GM18507 (cell line): ENCODE measurements around the gene GAPDHS.
A peak's percentile ranks its signal among the peaks of the same experiment; 100 is the strongest.

ENCODE experiments used
- DNase-seq: peaks from one replicate; pipeline ENCODE4 v3.0.0; 2011; ENCODE audit warnings: low read depth; ENCODE audit not compliant: insufficient read length; ENCODE audit errors: extremely low spot score
- FAIRE-seq: peaks from 2 replicates; lab custom pipeline; 2011; peaks lifted over from hg19 to GRCh38; lab: Jason Lieb, UNC

The GAPDHS gene

DNA sequence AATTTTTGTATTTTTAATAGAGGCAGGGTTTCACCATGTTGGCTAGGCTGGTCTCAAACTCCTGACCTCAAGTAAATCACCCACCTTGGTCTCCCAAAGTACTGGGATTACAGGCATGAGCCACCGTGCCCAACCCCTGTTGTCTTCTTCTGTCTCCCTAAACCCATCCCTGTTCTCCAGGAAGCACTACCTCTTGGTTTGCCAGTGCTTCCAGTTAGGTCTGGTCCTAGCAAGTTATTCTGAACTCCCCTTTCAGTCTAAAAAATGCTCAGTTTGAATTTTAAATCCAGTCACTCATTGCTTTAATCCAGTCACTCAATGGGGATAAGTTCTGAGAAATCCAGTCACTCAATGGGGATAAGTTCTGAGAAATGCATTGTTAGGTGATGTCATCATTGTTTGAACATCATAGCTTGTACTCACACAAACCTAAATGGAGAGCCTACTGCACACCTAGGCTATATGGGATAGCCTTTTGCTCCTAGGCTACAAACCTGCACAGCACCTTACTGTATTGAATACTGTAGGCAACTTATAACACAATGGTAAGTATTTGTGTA is 38.2 kb downstream of the GAPDHS start:
- FAIRE-seq (no peak), DNase-seq (no peak)

DNA sequence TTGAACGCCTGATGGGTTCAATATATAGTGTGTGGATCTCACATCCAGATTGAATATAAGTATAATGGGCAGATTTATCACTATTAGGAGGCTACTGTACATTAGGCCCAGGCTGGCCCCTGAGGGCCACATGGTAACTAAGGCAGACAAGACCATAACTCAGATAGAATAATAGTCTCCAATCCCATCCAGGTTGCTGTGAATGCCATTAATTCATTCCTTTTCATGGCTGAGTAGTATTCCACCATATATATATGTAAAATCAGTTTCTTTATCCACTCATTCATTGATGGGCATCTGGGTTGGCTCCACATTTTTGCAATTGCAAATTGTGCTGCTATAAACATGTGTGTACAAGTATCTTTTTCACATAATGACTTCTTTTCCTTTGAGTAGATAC is 44.7 kb downstream of the GAPDHS start:
- FAIRE-seq (no peak), DNase-seq (no peak)

GRCh38 chr19:35578707-35579106 is 45.5 kb downstream of the GAPDHS start:
- FAIRE-seq (no peak), DNase-seq (no peak)

DNA sequence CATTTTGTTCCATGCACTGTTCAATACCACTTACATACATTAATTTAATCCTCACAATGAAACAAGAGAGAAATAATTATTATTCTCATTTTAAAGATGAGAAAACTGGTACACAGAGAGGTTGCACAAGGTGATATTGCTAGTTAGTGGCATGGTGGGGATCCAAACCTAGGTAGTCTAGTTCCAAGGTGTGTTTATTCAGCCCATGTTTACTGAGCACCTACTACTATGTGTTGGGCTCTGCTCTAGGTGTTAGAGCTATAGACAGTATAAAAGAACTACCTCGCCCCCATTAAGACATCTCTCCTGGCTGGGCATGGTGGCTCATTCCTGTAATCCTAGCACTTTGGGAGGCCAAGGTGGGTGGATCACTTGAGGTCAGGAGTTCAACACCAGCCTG is 49.5 kb downstream of the GAPDHS start:
- FAIRE-seq, result no peak
- no peak for DNase-seq

DNA sequence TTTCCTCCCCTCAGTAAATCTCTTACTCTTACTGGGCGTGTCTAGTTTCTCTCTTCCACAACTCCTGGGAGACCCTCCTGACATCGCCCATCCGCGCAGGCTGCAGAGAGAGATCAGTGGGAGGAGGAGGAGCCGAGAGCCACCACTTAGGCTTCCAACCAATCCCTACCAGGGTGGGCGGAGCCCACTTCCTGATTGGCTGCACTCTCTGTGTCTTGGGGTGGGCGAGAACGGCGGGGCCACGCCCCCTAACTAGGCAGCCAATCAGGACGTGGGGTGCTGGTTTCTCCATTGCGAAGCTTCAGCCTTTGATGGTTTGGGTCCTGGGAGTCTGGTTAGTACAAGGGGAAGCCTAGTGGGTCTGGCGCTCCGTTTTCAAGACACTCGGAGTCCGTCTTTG is 52.6 kb downstream of the GAPDHS start, which contains the start of gene PMIS2:
Gene PMIS2, plus strand, starts transcription at position 326 of the 400 bp plus-strand sequence. CDS start 87 bp downstream, outside the sequence.
- DNase-seq, result no peak
- FAIRE-seq, result no peak

- FAIRE-seq, result no peak
- no peak for DNase-seq
These were observed 54.1 kb downstream of the GAPDHS start for GRCh38 chr19:35587321-35587720.

DNA sequence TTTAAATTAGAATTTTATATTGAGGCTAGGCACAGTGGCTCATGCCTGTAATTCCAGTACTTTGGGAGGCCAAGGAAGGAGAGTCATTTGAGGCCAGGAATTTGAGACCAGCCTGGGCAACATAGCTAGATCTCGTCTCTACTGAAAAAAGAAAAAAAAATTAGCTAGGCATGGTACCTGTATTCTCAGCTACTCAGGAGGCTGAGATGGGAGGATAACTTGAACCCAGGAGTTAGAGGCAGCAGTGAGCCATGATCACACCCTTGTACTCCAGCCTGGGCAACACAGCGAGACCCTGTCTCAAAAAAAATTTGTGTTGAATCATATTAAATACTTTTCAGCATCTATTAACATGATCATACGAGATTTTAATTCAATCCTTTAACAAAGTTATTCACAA is 57.6 kb downstream of the GAPDHS start:
- no peak for FAIRE-seq
- no peak for DNase-seq

GRCh38 chr19:35592226-35592625 is 59.0 kb downstream of the GAPDHS start:
- FAIRE-seq, result peak; percentile 81
- no peak for DNase-seq
